GM23248 (cell line): ENCODE results near the gene CNTN4.

Experiments
- EZH2 ChIP-seq: fragments of 200-600 bp; sonication (generic); IDR thresholded peaks from 2 replicates; pipeline ENCODE4 v1.6.1; 2018; ENCODE audit warnings: antibody characterized with exemption, mild to moderate bottlenecking; ENCODE audit not compliant: insufficient read depth, poor library complexity, severe bottlenecking
- EZH2phosphoT487 ChIP-seq: fragments of 200-600 bp; sonication (generic); IDR thresholded peaks from 2 replicates; pipeline ENCODE4 v1.6.1; 2018; ENCODE audit warnings: antibody characterized with exemption, moderate library complexity, mild to moderate bottlenecking, low read depth; ENCODE audit not compliant: insufficient read depth

- no peak for TF ChIP-seq EZH2phosphoT487
- TF ChIP-seq EZH2: no peak
These were observed 470.3 kb downstream of the CNTN4 start for GRCh38 chr3:2568929-2569328.
